Naive B cell (primary cell): Measurements from ENCODE around the gene SPAST. TPM values are rescaled to one million over a fixed set of nuclear protein-coding genes. Genes with fewer than 3 reads are reported as not detected.

Experiments used
- polyA plus RNA-seq, 6 donors: library from polyadenylated mRNA; unstranded; fragments of 300-500 nt; fragmentation: Illumina TruSeq; gene quantifications; one replicate each; pipeline ENCODE4 v1.2.3, GENCODE V29; 2021; ENCODE audit warnings: low read depth in 6 of 6

SPAST gene
- polyA plus RNA-seq, 6 donors from 2014 or later = 15.6 to 19.5 (median 16.4) TPM

Other genes starting within 250 kb of the SPAST start
- 10 to 100 TPM; 45.8 to 85.6 (median 53.1) TPM for gene MEMO1, start 52.5 kb upstream of the SPAST start, polyA plus RNA-seq
- gene DPY30, start 23.8 kb upstream of the SPAST start, polyA plus RNA-seq = 100 to 1,000 TPM; 129 to 189 (median 169) TPM
- gene SLC30A6, start 102.3 kb downstream of the SPAST start, polyA plus RNA-seq = 10 to 100 TPM in 3 of 6 donors, 1 to 10 TPM in 2, under 1 TPM in 1; 0.24 to 18.2 (median 9.9) TPM
- 1 to 10 TPM in 2 of 6 donors, under 1 TPM in 3, not detected in 1; 0.41 to 1.7 (median 0.95) TPM for gene NLRC4, start 201.3 kb downstream of the SPAST start, polyA plus RNA-seq
- 10 to 100 TPM; 12.8 to 18.0 (median 15.9) TPM for gene YIPF4, start 214.3 kb downstream of the SPAST start, polyA plus RNA-seq